Endothelial cell of umbilical vein (primary cell): ENCODE results near the gene FHIT. TPM values are rescaled to one million over a fixed set of nuclear protein-coding genes. Genes with fewer than 3 reads are reported as not detected.

Experiments
- BruUV-seq: library from RNA; stranded (reverse); fragments of 400-500 nt; replicated peaks from 2 replicates; lab custom pipeline; 2021; lab: Mats Ljungman, UMichigan
- CTCF ChIA-PET: fragments of 300-600, 350-600 bp; sonication (Branson Sonifier 250); formaldehyde crosslinking; loops from one replicate; lab custom pipeline; 2021; ENCODE audit warnings: antibody characterized with exemption, inconsistent platforms; lab: Charles Lee
- POLR2A ChIA-PET: fragments of 300-600, 350-600 bp; sonication (Branson Sonifier 250); formaldehyde crosslinking; loops from one replicate; lab custom pipeline; 2021; ENCODE audit warnings: antibody characterized with exemption, inconsistent platforms; lab: Charles Lee
- DNase-seq: peaks from one replicate; pipeline ENCODE4 v3.0.0-alpha.2; 2011; ENCODE audit warnings: low read depth, low spot score
- FAIRE-seq: peaks from 2 replicates; lab custom pipeline; 2011; peaks lifted over from hg19 to GRCh38; lab: Jason Lieb, UNC
- H2AFZ ChIP-seq: 2 replicates; pipeline ENCODE4 v1.6.0; 2012; ENCODE audit warnings: low read depth, low read length, control low read depth, inconsistent platforms
- H3K27ac ChIP-seq: 2 replicates; pipeline ENCODE4 v1.5.1; 2011; ENCODE audit warnings: low read depth, mild to moderate bottlenecking, control low read depth, low read length, moderate library complexity; ENCODE audit not compliant: insufficient read depth
- H3K27me3 ChIP-seq, 2 experiments: 2 replicates each; pipeline versions ENCODE4 v1.6.0 to v1.6.1; 2011; ENCODE audit warnings: low read length in 2 of 2, mixed read lengths in 1 of 2; ENCODE audit not compliant: control insufficient read depth in 2 of 2, insufficient read depth in 2 of 2
- H3K36me3 ChIP-seq, 2 experiments: 2 replicates in 1 of 2; 3 replicates in 1 of 2; pipeline ENCODE4 v1.5.1; 2011; ENCODE audit warnings: low read length in 2 of 2, mild to moderate bottlenecking in 1 of 2, moderate library complexity in 1 of 2; ENCODE audit not compliant: control insufficient read depth in 2 of 2, insufficient read depth in 2 of 2; ENCODE audit errors: extremely low read depth in 1 of 2
- H3K4me1 ChIP-seq: 3 replicates; pipeline ENCODE4 v1.5.1; 2011; ENCODE audit warnings: mild to moderate bottlenecking, low read length; ENCODE audit not compliant: control insufficient read depth, insufficient read depth; ENCODE audit errors: extremely low read depth
- H3K4me2 ChIP-seq: 2 replicates; pipeline ENCODE4 v1.6.1; 2011; ENCODE audit warnings: low read length, control low read depth, mixed read lengths; ENCODE audit not compliant: insufficient read depth
- H3K4me3 ChIP-seq, 3 experiments: fragments of 200-600 bp in 1 of 3; sonication (generic), shearing (Covaris generic) in 1 of 3; replicated peaks in 1 of 3; 2 replicates each; pipeline ENCODE4 v1.5.1; 2011 to 2016; ENCODE audit warnings: control low read depth in 3 of 3, low read length in 3 of 3, mild to moderate bottlenecking in 2 of 3, inconsistent platforms in 1 of 3, low read depth in 1 of 3, moderate library complexity in 1 of 3; ENCODE audit not compliant: insufficient read depth in 1 of 3
- H3K79me2 ChIP-seq: 2 replicates; pipeline ENCODE4 v1.6.0; 2012; ENCODE audit warnings: low read length, inconsistent platforms; ENCODE audit not compliant: control insufficient read depth, insufficient read depth
- H3K9ac ChIP-seq: replicated peaks from 2 replicates; pipeline ENCODE3; 2011; ENCODE audit warnings: low read length, control low read depth; ENCODE audit not compliant: insufficient read depth; ENCODE audit errors: extremely low read depth
- H3K9me1 ChIP-seq: replicated peaks from 3 replicates; pipeline ENCODE4 v1.6.0; 2011; ENCODE audit warnings: mild to moderate bottlenecking, low read length; ENCODE audit not compliant: control insufficient read depth, insufficient read depth; ENCODE audit errors: extremely low read depth
- H3K9me3 ChIP-seq: replicated peaks from 2 replicates; pipeline ENCODE4 v1.5.1; 2012; ENCODE audit warnings: low read length, inconsistent platforms; ENCODE audit not compliant: control insufficient read depth, insufficient read depth
- H4K20me1 ChIP-seq: replicated peaks from 2 replicates; pipeline ENCODE3; 2011; ENCODE audit warnings: mild to moderate bottlenecking, low read length; ENCODE audit not compliant: control insufficient read depth, insufficient read depth; ENCODE audit errors: extremely low read depth
- CTCF ChIP-seq, 2 donors: IDR thresholded peaks; 1 replicate in 1 of 2; 2 replicates in 1 of 2; pipeline ENCODE4 v1.5.1; 2011; ENCODE audit warnings: low read length in 2 of 2, mild to moderate bottlenecking in 2 of 2, moderate library complexity in 2 of 2, control low read depth in 1 of 2, inconsistent platforms in 1 of 2, low read depth in 1 of 2; ENCODE audit not compliant: insufficient read depth in 1 of 2; ENCODE audit errors: extremely low read depth in 1 of 2
- EZH2 ChIP-seq: IDR thresholded peaks from 2 replicates; pipeline ENCODE4 v1.6.1; 2012; ENCODE audit warnings: borderline replicate concordance, low read depth, mild to moderate bottlenecking, moderate library complexity, low read length, inconsistent platforms; ENCODE audit not compliant: severe bottlenecking
- FOS ChIP-seq: IDR thresholded peaks from 2 replicates; pipeline ENCODE4 v1.6.1; 2011; ENCODE audit warnings: mild to moderate bottlenecking, low read length, moderate library complexity, borderline replicate concordance; ENCODE audit not compliant: insufficient read depth
- GATA2 ChIP-seq: IDR thresholded peaks from 2 replicates; pipeline ENCODE4 v1.7.0; 2011; ENCODE audit warnings: low read depth, mild to moderate bottlenecking, moderate library complexity, mixed read lengths, low read length; ENCODE audit not compliant: insufficient read length, insufficient read depth
- JUN ChIP-seq: IDR thresholded peaks from 2 replicates; pipeline ENCODE4 v1.6.1; 2011; ENCODE audit warnings: borderline replicate concordance, low read depth; ENCODE audit not compliant: insufficient read length, insufficient read depth
- MAX ChIP-seq: IDR thresholded peaks from 2 replicates; pipeline ENCODE4 v1.6.1; 2011; ENCODE audit not compliant: insufficient read depth, insufficient read length
- MYC ChIP-seq: IDR thresholded peaks from one replicate; pipeline ENCODE4 v1.6.1; 2011; ENCODE audit warnings: mild to moderate bottlenecking, low read depth, low read length
- POLR2A ChIP-seq: IDR thresholded peaks from 2 replicates; pipeline ENCODE4 v1.6.1; 2012; ENCODE audit warnings: low read depth, mild to moderate bottlenecking, control low read depth, low read length
- POLR2AphosphoS5 ChIP-seq: IDR thresholded peaks from 2 replicates; pipeline ENCODE4 v1.6.1; 2012; ENCODE audit warnings: low read depth, mild to moderate bottlenecking, control low read depth, low read length, moderate library complexity; ENCODE audit not compliant: insufficient read depth
- dilution Hi-C: fragments of 300-500 bp; cut with MboI; formaldehyde crosslinking; loops from one replicate; pipeline ENCODE4 v1.15.0; 2019; ENCODE audit warnings: low sequenced_read_pairs; ENCODE audit not compliant: extremely low pct_ligation_motif_present
- intact Hi-C: fragments of 100-400 bp; cut with micrococcal nuclease; formaldehyde crosslinking; loops from one replicate; pipeline ENCODE4 v1.10.0; 2022
- polyA plus RNA-seq, 4 experiments: library from polyadenylated mRNA; depleted of rRNA in 3 of 4; stranded (reverse) in 3 of 4; unstranded in 1 of 4; fragments of >200 nt; gene quantifications; 2 replicates each; pipeline versions ENCODE4 v1.2.1 to v1.2.3, GENCODE V29; 2011 to 2012; ENCODE audit warnings: missing spikeins in 1 of 4
- total RNA-seq: library from RNA; stranded (reverse); gene quantifications from 2 replicates; pipeline ENCODE4 v1.2.3, GENCODE V29; 2021

The FHIT gene
- total and polyA plus RNA-seq, 2 donors (not counting 3 experiments of a cell fraction or from before 2014, with no cell fraction given) = 0.47 to 2.2 TPM

DNA sequence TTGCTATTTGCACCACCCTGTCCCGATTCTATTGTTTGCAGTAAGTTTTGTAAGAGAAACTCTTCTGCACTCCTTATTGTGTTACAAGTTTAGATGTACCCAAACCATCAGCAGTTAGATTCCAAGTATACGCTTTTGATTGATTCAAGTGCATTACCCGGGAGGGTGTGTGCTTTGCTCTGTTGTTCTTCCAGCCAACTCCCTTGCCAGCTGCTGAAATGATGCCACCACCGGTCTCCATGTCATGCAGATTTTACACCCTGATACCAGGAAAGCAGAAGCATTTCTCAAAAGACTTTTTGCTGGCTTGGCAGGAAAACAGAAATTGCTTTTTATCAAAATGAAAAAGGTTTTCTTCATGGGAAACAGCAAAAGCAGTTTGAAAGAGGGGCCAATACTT is 1194.8 kb downstream of the FHIT start:
- DNase-seq (no peak), FAIRE-seq (no peak)
- Histone ChIP-seq H3K9me1 (no peaks in the 10 kb centered on the region), H3K27me3 (no peaks in the 10 kb centered on the region), H3K4me1 (no peaks in the 10 kb centered on the region), H3K27ac (no peak overlapping the region), H2AFZ (no peak overlapping the region), H3K9me3 (peaks cover 2% of the 10 kb centered on the region), H3K79me2 (no peaks in the 10 kb centered on the region), H3K4me3 (no peak overlapping the region), H3K36me3 (no peaks in the 10 kb centered on the region), H3K9ac (no peak overlapping the region), H3K4me2 (no peak overlapping the region), H4K20me1 (no peaks in the 10 kb centered on the region)
- BruUV-seq = no TSS peak
- dilution Hi-C loops (no loop called here), intact Hi-C loops (no loop called here)
- TF ChIP-seq MYC (no peak), GATA2 (no peak), CTCF (IDR thresholded peaks at IDR 0.05; ENCODE audit: extremely low read depth in 1 of 2, insufficient read depth in 1 of 2, low read depth in 1 of 2, low read length in 2 of 2) (no peak), POLR2AphosphoS5 (no peak), FOS (no peak), MAX (no peak), EZH2 (no peak), POLR2A (no peak), JUN (no peak)
- POLR2A ChIA-PET = no interaction called here
- CTCF ChIA-PET = no interaction called here
